ENCODE data around the gene TMEM123.

GRCh38 chr11:102361086-102362031 is 91.2 kb downstream of the TMEM123 start:
- TF ChIP-seq CTCF (IDR thresholded peaks at IDR 0.05): no peak
- TF ChIP-seq POLR2A (IDR thresholded peaks at IDR 0.05): no peak
